ENCODE results near the gene ELOVL6. TPM values are rescaled to one million over a fixed set of nuclear protein-coding genes. Genes with fewer than 3 reads are reported as not detected.

The ELOVL6 gene
- total RNA-seq, 4 donors from 2014 or later: 3.4 to 25.9 (median 11.4) TPM

- no peak for TF ChIP-seq EP300 (IDR thresholded peaks at IDR 0.05; ENCODE audit: low read depth)
- no peak for TF ChIP-seq POLR2AphosphoS5 (IDR thresholded peaks at IDR 0.05)
- TF ChIP-seq POLR2A (IDR thresholded peaks at IDR 0.05): no peak
- TF ChIP-seq CTCF (IDR thresholded peaks at IDR 0.05): no peak
- in situ Hi-C loops (cut with MboI; ENCODE audit: low pct_ligation_motif_present in 1 of 4, low pct_unique_long_range_greater_than_20kb in 1 of 4, low sequenced_read_pairs in 3 of 4): loop anchor here in 2 of 4 donors (25.0 kb wide), 2 partner anchors 293 to 318 kb away; no protein-coding TSS in a partner anchor
- intact Hi-C loops (cut with DNase I; ENCODE audit: low total_unique reads): no loop called here
Measured at GRCh38 chr4:110019153-110019552, 179.3 kb downstream of the ELOVL6 start.

GRCh38 chr4:110014233-110014632, 184.2 kb downstream of the ELOVL6 start:
- 93 to 95% methylated on average over 3 to 6 of the region's 6 CpGs for WGBS, 2 donors (ENCODE audit: low coverage in 1 of 2)
- H3K4me1 ChIP-seq: no peaks in the 10 kb centered on the region
- H3K36me3 ChIP-seq: no peaks in the 10 kb centered on the region
- H3K27me3 ChIP-seq: no peaks in the 10 kb centered on the region
- in situ Hi-C loops (cut with MboI; ENCODE audit: low pct_ligation_motif_present in 1 of 4, low pct_unique_long_range_greater_than_20kb in 1 of 4, low sequenced_read_pairs in 3 of 4) (loop anchor here in 2 of 4 donors (25.0 kb wide), 2 partner anchors 298 to 323 kb away; no protein-coding TSS in a partner anchor), intact Hi-C loops (cut with DNase I; ENCODE audit: low total_unique reads) (no loop called here)
- no peaks in the 10 kb centered on the region for H3K9me3 ChIP-seq
- no peak for TF ChIP-seq EP300 (IDR thresholded peaks at IDR 0.05; ENCODE audit: low read depth)
- no peak for TF ChIP-seq POLR2A (IDR thresholded peaks at IDR 0.05)
- no peak for TF ChIP-seq POLR2AphosphoS5 (IDR thresholded peaks at IDR 0.05)
- no peak for TF ChIP-seq CTCF (IDR thresholded peaks at IDR 0.05)
- no peak overlapping the region for H3K27ac ChIP-seq
- DNase-seq: no peak
- no peak overlapping the region for H3K4me3 ChIP-seq

More at GRCh38 chr4:110019153-110019552, 179.3 kb downstream of the ELOVL6 start:
- 74 to 76% methylated on average over 3 of the region's 3 CpGs for WGBS, 2 donors (ENCODE audit: low coverage in 1 of 2)
- DNase-seq: no peak
- no peak overlapping the region for H3K4me3 ChIP-seq
- H3K27ac ChIP-seq: no peak overlapping the region
- no peaks in the 10 kb centered on the region for H3K36me3 ChIP-seq
- no peaks in the 10 kb centered on the region for H3K9me3 ChIP-seq
- H3K4me1 ChIP-seq: no peaks in the 10 kb centered on the region
- no peaks in the 10 kb centered on the region for H3K27me3 ChIP-seq

- Histone ChIP-seq H3K4me1 (no peaks in the 10 kb centered on the region), H3K36me3 (no peaks in the 10 kb centered on the region), H3K27me3 (no peaks in the 10 kb centered on the region), H3K4me3 (no peak overlapping the region), H3K27ac (no peak overlapping the region), H3K9me3 (no peaks in the 10 kb centered on the region)
- WGBS, 2 donors (ENCODE audit: low coverage in 1 of 2): 63 to 83% methylated on average over 1 of the region's 1 CpG
- TF ChIP-seq CTCF (IDR thresholded peaks at IDR 0.05) (no peak), POLR2AphosphoS5 (IDR thresholded peaks at IDR 0.05) (no peak), POLR2A (IDR thresholded peaks at IDR 0.05) (no peak), EP300 (IDR thresholded peaks at IDR 0.05; ENCODE audit: low read depth) (no peak)
- in situ Hi-C loops (cut with MboI; ENCODE audit: low pct_ligation_motif_present in 1 of 4, low pct_unique_long_range_greater_than_20kb in 1 of 4, low sequenced_read_pairs in 3 of 4) (loop anchor here in 2 of 4 donors (25.0 kb wide), 2 partner anchors 299 to 324 kb away; no protein-coding TSS in a partner anchor), intact Hi-C loops (cut with DNase I; ENCODE audit: low total_unique reads) (no loop called here)
- no peak for DNase-seq
Measured at GRCh38 chr4:110012917-110013316, 185.5 kb downstream of the ELOVL6 start.

DNA sequence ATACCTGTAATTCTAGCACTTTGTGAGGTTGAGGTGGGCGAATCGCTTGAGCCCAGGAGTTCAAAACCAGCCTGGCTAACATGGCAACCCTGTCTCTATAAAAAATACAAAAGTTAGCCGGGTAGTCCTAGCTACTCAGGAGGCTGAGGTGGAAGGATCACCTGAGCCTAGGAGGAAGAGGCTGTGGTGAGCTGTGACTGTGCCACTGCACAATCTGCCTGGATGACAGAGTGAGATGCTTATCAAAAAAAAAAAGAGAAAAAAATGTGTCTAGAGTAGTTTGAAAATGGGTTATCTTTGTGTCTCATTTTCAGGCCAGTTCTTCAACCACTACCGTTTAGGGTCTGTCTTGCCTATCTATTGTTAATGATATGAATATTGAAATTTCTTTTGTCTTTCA, 187.6 kb downstream of the ELOVL6 start:
- H3K27me3 ChIP-seq: no peaks in the 10 kb centered on the region
- WGBS, 2 donors (ENCODE audit: low coverage in 1 of 2): 83 to 98% methylated on average over 2 to 4 of the region's 4 CpGs
- H3K36me3 ChIP-seq: no peaks in the 10 kb centered on the region
- TF ChIP-seq POLR2A (IDR thresholded peaks at IDR 0.05) (no peak), POLR2AphosphoS5 (IDR thresholded peaks at IDR 0.05) (no peak), CTCF (IDR thresholded peaks at IDR 0.05) (no peak), EP300 (IDR thresholded peaks at IDR 0.05; ENCODE audit: low read depth) (no peak)
- no peaks in the 10 kb centered on the region for H3K4me1 ChIP-seq
- DNase-seq: no peak
- H3K4me3 ChIP-seq: no peak overlapping the region
- intact Hi-C loops (cut with DNase I; ENCODE audit: low total_unique reads) (no loop called here), in situ Hi-C loops (cut with MboI; ENCODE audit: low pct_ligation_motif_present in 1 of 4, low pct_unique_long_range_greater_than_20kb in 1 of 4, low sequenced_read_pairs in 3 of 4) (loop anchor here in 2 of 4 donors (25.0 kb wide), 2 partner anchors 302 to 327 kb away; no protein-coding TSS in a partner anchor)
- no peak overlapping the region for H3K27ac ChIP-seq
- no peaks in the 10 kb centered on the region for H3K9me3 ChIP-seq

Measured in transverse colon (tissue), 4 donors.